GM18870 (cell line): Measurements from ENCODE around the gene CATSPERZ.

Experiments used
- ATAC-seq: cut with Tn5 transposase; IDR thresholded peaks from one replicate; pipeline ENCODE4 v1.9.1; 2021; ENCODE audit warnings: moderate library complexity; ENCODE audit not compliant: unreplicated experiment

Gene CATSPERZ

DNA sequence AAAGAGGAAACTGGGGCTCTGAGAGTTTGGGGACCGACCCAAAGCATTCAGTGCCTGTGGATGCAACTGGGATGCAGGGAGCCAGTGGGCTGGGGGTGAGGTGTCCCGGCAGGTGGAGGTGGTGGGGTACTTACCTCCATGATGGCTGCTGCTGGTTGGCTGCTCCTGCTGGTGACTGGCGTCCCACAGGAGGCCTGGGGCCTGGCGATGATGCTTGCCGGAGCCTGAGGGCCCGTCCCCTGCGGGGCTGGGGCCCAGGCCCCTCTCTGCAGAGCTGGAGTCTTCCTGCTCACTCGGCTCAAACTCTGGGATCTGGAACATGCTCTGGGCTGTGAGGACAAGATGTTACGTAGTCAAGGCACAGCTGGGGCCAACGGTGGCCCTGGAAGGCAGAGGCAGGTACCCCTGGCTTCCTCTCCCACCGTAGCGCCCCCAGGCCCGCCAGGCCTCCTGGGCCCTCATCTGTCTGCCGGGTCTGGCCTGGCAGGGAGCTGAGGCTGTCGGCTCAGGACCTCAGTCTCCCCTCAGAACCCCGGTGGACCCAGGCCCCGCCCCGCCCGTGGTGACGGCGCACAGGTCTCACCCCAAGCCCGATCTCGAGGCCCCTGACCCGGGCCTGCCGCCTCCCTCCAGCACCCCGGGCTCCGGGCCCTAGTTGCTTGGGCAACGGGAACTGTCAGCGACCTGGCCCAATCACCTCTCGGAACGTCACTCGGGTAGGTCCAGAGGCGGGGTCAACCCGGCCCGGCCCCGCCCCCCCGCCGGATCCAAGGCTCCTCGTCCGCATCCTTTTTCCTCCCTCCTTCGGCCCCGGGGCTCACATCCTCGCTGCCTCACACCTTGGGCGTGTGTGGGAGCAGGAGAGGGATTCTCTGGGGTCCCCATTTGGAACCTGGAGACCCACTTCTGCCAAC lies 15.9 kb upstream of the CATSPERZ start, which contains the start of gene BAD:
Gene BAD (minus strand): TSS at position 618 of the 914 bp plus-strand sequence. CDS start 297 bp downstream, at position 321.
- ATAC-seq = peak; percentile 51

DNA sequence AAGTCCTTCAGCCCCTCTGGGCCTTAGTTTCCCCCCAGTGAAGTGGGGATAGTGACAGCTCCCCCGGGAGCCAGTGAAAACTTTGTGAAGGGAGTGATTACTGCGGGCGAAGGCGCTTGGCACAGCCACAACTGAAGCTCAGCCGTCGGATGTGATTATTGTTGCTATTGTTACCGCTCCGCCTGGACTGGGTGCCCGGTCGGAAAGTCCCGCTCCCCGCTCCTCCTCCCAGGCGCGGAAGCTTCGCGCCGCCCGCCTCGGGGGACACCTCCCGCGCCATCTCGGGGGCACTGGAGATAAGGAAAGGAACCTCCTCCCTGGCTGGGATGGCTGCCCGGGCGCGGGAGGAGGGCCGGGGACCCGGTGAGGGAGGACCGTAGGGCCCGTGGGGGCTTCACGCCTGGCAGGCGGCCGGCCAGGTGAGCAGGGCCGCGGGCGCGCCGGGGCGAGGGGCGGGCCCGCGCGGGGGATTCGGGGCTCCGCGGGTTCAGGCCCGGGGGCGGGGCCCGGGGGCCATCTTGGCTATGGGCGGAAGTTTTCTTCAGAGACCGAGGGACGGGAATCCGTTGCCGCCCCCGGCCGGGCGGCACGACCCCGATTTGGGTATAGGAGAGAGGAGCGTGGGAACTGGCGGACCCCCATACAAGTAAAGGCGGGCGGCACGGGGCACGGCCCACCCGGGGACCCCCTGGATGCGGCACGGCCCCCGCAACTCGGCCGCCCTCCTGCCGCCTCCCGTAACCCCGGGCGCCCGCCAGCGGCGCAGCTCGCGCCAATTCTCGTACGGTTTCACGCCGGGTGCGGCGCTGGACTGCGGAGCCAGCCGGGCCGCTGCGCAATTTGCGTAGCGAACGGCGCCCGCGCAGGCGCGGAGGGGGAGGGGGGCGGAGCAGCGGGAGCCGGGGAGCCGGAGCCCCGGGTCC lies 14.9 kb upstream of the CATSPERZ start, which contains the start of gene GPR137:
Gene GPR137 (plus strand): TSS at position 887 of the 923 bp plus-strand sequence. CDS start 677 bp downstream, outside the sequence.
- ATAC-seq = peak; percentile 56

DNA sequence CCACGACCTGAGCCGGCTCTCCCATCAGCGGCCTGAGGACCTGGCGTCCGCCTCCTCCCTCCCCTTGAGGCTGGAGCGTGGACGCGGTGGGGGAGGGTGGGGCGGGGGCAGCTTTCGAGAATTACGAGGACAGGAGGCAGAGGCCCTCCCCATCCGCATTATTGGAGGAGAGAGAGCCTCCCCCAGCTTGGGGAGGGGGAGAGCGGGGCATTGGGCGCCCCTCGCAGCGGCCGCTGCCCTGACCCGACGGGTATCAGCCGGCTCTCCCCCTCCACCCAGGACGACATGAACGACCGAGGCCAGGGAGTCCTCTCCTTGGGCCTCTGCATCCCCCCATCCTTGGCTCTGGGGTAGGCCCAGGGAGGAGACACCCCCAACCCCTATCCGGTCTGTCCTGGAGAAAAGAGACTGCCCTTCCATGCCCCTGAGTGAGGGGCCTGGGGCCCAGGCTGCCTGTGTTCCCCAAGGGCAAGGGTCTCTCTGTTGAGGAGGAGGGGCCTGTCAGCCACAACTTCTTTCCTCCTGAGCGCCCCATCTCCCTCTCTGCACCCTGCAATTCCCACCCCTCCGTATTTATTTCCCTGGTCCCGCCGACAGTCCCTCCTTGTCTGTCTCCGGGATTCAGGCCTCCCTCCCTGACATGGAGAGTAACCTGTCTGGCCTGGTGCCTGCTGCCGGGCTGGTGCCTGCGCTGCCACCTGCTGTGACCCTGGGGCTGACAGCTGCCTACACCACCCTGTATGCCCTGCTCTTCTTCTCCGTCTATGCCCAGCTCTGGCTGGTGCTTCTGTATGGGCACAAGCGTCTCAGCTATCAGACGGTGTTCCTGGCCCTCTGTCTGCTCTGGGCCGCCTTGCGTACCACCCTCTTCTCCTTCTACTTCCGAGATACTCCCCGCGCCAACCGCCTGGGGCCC lies 14.0 kb upstream of the CATSPERZ start:
- no peak for ATAC-seq

DNA sequence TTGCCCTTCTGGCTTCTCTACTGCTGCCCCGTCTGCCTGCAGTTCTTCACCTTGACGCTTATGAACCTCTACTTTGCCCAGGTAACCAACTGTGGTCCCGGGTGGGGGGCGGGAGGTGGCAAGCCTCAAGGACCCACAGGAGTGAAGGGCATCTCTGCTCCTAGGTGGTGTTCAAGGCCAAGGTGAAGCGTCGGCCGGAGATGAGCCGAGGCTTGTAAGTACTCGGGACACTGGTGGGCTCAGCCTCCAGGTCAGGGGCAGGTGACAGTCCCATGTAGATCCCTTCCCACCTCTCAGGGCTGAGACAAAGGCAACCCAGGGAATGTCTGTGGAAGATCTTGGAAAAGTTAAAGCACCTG lies 13.4 kb upstream of the CATSPERZ start:
- no peak for ATAC-seq

DNA sequence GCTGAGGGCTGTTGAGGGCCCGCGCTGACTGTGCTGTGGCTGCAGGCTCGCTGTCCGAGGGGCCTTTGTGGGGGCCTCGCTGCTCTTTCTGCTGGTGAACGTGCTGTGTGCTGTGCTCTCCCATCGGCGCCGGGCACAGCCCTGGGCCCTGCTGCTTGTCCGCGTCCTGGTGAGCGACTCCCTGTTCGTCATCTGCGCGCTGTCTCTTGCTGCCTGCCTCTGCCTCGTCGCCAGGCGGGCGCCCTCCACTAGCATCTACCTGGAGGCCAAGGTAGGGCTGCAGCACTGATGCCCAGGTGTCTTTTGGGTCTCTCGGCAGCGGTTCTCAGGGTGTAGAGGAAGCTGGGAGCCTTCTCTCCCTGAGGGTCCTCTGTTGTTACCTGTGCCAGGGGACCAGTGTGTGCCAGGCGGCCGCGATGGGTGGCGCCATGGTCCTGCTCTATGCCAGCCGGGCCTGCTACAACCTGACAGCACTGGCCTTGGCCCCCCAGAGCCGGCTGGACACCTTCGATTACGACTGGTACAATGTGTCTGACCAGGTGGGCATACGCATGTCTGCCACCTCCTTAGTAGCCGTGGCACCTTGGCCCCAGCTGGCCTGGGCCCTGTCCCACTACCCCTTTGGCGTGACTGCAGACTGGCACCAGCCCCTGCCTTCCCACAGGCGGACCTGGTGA lies 12.3 kb upstream of the CATSPERZ start:
- ATAC-seq = no peak

DNA sequence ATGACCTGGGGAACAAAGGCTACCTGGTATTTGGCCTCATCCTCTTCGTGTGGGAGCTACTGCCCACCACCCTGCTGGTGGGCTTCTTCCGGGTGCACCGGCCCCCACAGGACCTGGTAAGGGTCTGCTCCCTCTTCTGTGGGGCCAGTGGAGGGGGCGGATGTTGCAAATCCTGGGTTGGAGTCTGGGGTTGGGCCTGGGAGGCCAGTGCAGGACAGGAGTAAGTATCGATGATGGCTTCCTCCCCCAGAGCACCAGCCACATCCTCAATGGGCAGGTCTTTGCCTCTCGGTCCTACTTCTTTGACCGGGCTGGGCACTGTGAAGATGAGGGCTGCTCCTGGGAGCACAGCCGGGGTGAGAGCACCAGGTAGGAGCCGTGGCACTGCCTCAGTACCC lies 11.8 kb upstream of the CATSPERZ start:
- ATAC-seq = no peak

DNA sequence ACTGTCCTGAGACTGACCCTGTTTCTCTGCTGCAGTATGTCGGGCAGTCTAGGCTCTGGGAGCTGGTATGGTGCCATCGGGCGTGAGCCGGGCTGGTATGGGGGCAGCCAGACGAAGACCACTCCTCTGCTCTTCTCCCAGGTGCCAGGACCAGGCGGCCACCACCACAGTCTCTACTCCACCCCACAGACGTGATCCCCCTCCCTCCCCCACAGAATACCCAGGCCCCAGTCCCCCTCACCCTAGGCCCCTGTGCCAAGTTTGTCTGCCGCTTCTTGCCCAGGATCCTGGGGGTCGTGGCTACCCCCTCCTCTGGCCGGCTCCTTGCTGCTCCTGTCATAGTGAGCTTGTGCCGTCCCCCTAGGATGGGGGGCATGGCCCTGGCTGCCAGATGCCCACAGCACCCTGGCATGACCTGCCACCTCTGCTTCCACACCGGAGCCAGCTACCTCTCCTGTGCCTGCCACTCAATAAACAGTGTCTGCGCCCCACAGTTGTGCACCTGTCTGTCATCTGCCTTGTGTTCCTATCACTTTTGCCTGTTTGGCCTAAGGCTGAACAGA lies 11.1 kb upstream of the CATSPERZ start:
- ATAC-seq = no peak

DNA sequence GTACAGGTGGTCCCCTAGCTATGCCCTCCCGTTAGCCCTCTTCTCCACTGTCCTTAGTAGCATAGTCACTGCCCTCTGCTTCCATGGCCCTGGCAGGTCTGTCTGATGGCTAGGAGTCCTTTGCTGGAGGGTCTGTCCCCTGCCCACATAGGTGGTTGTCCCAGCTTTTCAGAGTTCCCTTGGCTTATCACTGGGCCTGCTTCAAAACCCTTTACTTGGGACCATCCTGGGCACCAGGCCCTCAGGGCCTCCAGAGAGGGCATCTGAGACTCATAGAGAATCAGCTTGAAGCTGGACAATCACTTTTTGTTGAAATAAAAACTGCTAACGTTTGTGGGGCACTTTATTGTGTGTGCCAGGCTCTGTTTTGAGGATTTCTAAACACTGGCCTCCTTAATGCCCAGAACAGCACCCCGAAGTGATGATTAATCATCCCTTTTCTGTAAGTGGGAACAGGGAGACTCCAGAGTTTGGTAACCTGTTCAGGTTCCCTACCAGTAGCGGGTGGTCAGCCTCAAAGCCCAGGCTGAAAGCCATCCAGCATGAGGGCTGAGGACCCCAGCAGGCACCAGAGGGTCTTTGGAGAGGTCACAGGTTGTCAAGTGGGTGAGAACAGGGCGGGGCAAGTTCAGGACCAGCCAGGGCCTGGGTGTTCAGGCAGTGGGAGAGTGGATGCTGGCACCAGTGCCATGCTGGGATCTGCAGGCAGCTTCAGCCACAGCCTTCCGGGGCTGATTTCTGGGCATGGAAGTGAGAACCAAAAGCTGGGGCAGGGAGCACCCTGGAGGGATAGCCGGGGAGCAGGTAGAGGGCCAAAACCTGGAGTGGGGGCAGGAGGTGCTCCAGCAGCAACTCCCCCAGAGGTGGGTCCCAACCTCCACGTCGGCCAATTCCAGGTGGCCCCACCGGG lies 9.6 kb upstream of the CATSPERZ start:
- ATAC-seq = no peak

DNA sequence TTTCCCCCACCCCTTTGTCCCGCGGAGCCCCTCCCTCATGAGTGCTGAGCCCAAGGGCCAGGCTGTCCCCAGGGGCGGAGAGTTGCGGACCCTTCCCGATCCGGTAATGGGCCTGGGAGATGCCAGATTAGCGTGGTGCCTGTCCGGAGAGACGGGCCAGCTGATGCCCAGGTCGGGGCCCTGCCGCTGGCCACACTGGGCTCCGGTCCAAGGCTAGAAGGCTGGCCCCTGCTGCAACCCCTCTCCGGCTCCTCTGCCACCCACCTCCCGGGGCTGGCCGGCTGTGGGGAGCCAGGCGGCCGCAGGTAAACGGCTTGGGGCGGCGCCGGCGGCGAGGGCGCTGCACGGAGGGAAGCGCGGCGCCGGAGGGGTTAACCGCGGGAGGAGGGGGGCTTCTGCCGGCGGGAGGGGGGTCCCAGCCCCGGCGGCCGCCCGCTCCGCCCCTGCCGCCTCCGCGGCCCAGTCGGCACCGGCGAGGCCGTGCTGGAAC lies 8.9 kb upstream of the CATSPERZ start, which contains the start of gene KCNK4:
Gene KCNK4 (plus strand): TSS at position 41 of the 490 bp plus-strand sequence. CDS start 1,717 bp downstream, outside the sequence.
- no peak for ATAC-seq

DNA sequence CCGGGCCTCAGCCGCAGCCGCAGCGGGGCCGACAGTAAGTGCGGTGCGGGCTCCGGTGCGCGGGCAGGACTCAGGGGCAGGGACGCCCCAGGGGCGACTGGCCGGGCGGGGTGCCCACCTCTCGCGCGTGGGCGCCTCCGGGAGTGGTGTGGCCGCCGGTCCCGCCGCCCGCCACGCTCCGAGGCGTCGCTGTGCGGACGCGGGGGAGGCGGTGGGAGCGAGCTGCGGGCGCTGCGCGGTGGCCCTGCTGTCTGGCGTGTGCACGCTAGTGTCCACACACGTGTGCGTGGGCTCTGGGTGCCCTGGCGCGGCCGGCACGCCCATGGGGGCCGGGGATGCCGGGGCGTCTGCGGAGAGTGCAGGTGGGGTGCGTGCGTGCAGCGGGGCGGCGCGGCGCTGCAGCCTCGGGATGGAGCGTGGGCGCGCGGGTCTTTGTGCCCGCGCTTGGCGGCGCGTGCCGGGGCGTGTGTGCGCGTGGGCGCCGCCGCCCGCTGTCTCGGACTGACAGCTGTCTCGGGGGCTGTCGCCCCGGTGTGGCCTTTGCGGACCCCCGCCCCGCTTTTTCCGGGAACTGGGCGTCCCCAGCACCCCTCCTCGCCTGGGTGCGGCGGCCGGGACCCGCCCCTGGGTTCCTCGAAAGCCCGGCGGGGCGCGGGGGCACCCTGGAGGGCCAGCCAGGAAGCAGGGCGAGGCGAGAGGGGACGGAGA lies 8.3 kb upstream of the CATSPERZ start:
- ATAC-seq = no peak

DNA sequence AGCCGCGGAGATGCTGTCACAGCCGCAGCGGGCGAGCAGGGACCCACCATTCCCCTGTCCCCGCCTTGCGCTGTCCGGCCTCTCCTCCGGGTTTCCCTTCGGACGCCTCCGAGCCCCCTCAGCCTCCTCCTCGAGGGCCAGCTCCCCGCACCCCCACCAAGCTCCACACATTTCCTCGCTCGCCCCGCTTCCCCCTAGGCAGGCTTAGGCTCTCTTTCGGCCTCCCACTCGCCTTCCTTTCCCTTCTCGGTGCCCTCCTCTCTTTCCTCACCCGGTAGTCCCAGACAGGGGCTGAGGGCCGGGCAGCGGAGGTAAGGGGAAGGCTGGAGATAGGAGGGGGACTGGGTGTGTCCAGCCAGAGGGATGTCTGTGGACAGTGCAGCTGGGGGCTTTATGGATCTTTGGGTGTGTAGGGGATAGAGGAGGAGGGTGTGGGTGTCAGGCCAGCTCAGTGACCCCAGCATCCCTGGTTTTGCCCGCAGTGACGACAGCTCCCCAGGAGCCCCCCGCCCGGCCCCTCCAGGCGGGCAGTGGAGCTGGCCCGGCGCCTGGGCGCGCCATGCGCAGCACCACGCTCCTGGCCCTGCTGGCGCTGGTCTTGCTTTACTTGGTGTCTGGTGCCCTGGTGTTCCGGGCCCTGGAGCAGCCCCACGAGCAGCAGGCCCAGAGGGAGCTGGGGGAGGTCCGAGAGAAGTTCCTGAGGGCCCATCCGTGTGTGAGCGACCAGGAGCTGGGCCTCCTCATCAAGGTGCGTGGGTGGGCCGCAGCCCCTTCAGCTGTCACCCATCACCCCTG lies 7.5 kb upstream of the CATSPERZ start:
- ATAC-seq = no peak

DNA sequence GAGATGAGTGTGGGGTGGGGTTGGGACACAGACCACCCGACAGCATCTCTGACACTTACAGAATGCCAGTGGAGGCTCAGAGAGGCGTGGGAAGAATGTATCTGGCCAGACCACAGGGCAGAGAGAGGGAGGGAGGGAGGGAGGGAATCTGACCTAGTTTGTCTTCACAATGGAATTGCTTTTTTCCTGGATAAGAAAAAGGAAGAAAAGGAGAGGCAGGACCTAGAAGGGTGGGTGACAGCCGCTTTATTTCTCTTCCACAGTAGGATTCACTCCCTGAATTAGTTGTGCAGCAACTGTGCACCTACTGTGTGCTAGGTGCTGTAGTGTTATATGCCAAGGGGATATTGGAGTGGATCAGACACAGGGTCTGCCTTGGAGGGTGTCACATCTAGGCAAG lies 5.4 kb upstream of the CATSPERZ start:
- no peak for ATAC-seq

DNA sequence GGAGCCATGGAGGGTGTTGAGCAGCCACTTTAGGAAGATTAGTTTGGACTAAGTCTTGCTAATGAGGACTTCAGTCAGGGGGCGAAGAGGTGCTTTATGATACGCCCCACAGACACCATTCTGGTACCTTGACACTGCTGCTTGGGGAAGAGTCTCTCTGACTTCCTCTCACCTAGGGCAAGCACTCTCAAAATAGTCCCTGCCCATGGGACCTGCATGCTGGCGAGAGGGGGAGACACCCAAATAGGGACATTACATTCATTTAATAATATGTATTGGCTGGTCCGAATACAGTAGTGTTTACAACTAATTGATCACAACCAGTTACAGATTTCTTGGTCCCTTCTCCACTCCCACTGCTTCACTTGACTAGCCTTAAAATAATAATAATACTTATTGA lies 4.4 kb upstream of the CATSPERZ start:
- no peak for ATAC-seq

DNA sequence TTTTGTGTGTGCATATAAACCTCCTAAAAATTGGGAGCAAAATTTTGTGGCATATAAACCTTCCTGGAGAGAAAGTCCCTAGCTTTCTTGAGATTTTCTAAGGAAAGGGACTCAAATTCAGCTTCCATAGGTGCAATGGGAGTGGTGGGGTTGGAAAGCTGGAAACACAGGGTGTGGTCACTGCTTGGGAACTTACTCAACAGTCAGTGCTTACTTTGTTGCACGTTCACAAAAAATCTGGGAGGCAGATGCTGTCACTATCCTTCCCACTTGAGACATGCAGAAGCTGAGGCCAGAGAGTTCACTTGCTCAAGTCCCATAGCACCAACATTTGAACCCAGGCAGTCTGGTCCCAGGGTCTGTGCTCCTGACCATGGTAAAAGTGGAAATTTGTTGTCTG lies 3.9 kb upstream of the CATSPERZ start:
- ATAC-seq = no peak

DNA sequence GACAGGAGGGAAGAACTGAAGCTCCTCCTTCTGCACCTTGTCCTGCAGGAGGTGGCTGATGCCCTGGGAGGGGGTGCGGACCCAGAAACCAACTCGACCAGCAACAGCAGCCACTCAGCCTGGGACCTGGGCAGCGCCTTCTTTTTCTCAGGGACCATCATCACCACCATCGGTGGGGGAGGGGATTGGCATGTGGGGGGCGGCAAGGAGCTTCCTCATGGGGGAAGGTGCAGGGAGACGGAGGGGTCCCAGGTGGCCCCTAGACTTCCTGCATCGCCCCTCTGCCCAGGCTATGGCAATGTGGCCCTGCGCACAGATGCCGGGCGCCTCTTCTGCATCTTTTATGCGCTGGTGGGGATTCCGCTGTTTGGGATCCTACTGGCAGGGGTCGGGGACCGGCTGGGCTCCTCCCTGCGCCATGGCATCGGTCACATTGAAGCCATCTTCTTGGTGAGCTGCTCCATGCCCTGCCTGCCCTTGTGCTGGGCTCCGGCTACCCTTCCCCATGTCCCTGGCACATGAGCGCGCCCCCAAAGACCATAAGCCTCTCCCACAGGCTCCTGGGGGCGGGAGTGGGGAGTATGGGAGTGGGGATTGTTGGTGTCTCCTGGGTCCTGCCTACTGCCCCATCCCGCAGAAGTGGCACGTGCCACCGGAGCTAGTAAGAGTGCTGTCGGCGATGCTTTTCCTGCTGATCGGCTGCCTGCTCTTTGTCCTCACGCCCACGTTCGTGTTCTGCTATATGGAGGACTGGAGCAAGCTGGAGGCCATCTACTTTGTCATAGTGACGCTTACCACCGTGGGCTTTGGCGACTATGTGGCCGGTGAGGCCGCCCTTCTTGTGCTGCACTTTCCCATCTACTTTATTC lies 3.1 kb upstream of the CATSPERZ start:
- ATAC-seq = no peak
